GM21529 (cell line): Measurements from ENCODE around the gene TMCO4.
"Not testable (repeated sequence)": the region's sequence is repeated elsewhere in the genome, so short reads cannot be mapped to it uniquely, and the experiment has no call there.

Experiments
- ATAC-seq: cut with Tn5 transposase; IDR thresholded peaks from one replicate; pipeline ENCODE4 v1.9.1; 2021; ENCODE audit not compliant: unreplicated experiment

The TMCO4 gene

GRCh38 chr1:19643602-19644394, 155.9 kb downstream of the TMCO4 start, which contains the start of gene NBL1:
NBL1 (plus strand) TSS chr1:19644311; CDS start chr1:19655031, 10,720 bp downstream.
- no peak for ATAC-seq

GRCh38 chr1:19643121-19643520, 156.6 kb downstream of the TMCO4 start:
- ATAC-seq, result no peak

- ATAC-seq, result no peak
Measured at GRCh38 chr1:19640363-19641316, 159.1 kb downstream of the TMCO4 start.

- ATAC-seq, result no peak
Measured at GRCh38 chr1:19639999-19640362, 159.7 kb downstream of the TMCO4 start.

GRCh38 chr1:19639228-19639627, 160.5 kb downstream of the TMCO4 start:
- ATAC-seq, result not testable (repeated sequence)

GRCh38 chr1:19637606-19638005, 162.1 kb downstream of the TMCO4 start:
- ATAC-seq, result no peak

GRCh38 chr1:19636749-19637148, 163.0 kb downstream of the TMCO4 start:
- ATAC-seq, result not testable (repeated sequence)

GRCh38 chr1:19636065-19636464, 163.7 kb downstream of the TMCO4 start:
- no peak for ATAC-seq

GRCh38 chr1:19635646-19636045, 164.1 kb downstream of the TMCO4 start:
- ATAC-seq, result no peak

- ATAC-seq, result not testable (repeated sequence)
Measured at GRCh38 chr1:19635064-19635463, 164.7 kb downstream of the TMCO4 start.

- ATAC-seq, result no peak
Measured at GRCh38 chr1:19633106-19633505, 166.6 kb downstream of the TMCO4 start.
